Activated naive CD4-positive, alpha-beta T cell treated with anti-CD3 and anti-CD28 coated beads, Interleukin-2, amount 50 U/mL, for 16 hours (primary cell): ENCODE data around the gene MLNR.
A peak's percentile ranks its signal among the peaks of the same experiment; 100 is the strongest.

ENCODE experiments used
- DNase-seq: peaks from one replicate; pipeline ENCODE4 v3.0.0-alpha.2; 2020

The MLNR gene

GRCh38 chr13:49220036-49220855 is at the start of gene MLNR:
Gene MLNR (plus strand): TSS chr13:49220338. CDS start chr13:49220338, 0 bp downstream.
- DNase-seq = peak; percentile 61

GRCh38 chr13:49171359-49171758 is 48.8 kb upstream of the MLNR start:
- DNase-seq = no peak

- no peak for DNase-seq
Measured at GRCh38 chr13:49183672-49184325, 36.3 kb upstream of the MLNR start.

- no peak for DNase-seq
Measured at GRCh38 chr13:49184621-49185020, 35.5 kb upstream of the MLNR start.

- no peak for DNase-seq
Measured at GRCh38 chr13:49185264-49185663, 34.9 kb upstream of the MLNR start.

- no peak for DNase-seq
Measured at GRCh38 chr13:49190901-49191300, 29.2 kb upstream of the MLNR start.

- DNase-seq = no peak
Measured at GRCh38 chr13:49206641-49207040, 13.5 kb upstream of the MLNR start.

- DNase-seq = no peak
Measured at GRCh38 chr13:49208619-49209018, 11.5 kb upstream of the MLNR start.

- no peak for DNase-seq
Measured at GRCh38 chr13:49210114-49210513, 10.0 kb upstream of the MLNR start.

- DNase-seq = no peak
Measured at GRCh38 chr13:49210669-49211068, 9.5 kb upstream of the MLNR start.

GRCh38 chr13:49213539-49213938 is 6.6 kb upstream of the MLNR start:
- DNase-seq = no peak

- no peak for DNase-seq
Measured at GRCh38 chr13:49213997-49214916, 5.9 kb upstream of the MLNR start.

GRCh38 chr13:49214917-49215376 is 5.2 kb upstream of the MLNR start:
- peak; percentile 45 for DNase-seq

GRCh38 chr13:49216334-49216733 is 3.8 kb upstream of the MLNR start:
- no peak for DNase-seq

GRCh38 chr13:49217962-49218492 is 2.1 kb upstream of the MLNR start:
- no peak for DNase-seq

- no peak for DNase-seq
Measured at GRCh38 chr13:49218493-49219051, 1.6 kb upstream of the MLNR start.

- no peak for DNase-seq
Measured at GRCh38 chr13:49219647-49220035, 497 bp upstream of the MLNR start.

GRCh38 chr13:49220856-49221589 is 885 bp downstream of the MLNR start:
- no peak for DNase-seq

- no peak for DNase-seq
Measured at GRCh38 chr13:49221590-49221965, 1.4 kb downstream of the MLNR start.

GRCh38 chr13:49225223-49226042 is 5.3 kb downstream of the MLNR start:
- DNase-seq = no peak

GRCh38 chr13:49226613-49227012 is 6.5 kb downstream of the MLNR start:
- no peak for DNase-seq
